ENCODE data around the gene RIN3. TPM values are rescaled to one million over a fixed set of nuclear protein-coding genes. Genes with fewer than 3 reads are reported as not detected.

RIN3 gene
- total and polyA plus RNA-seq, 7 donors = 6.0 to 31.8 (median 15.3) TPM

DNA sequence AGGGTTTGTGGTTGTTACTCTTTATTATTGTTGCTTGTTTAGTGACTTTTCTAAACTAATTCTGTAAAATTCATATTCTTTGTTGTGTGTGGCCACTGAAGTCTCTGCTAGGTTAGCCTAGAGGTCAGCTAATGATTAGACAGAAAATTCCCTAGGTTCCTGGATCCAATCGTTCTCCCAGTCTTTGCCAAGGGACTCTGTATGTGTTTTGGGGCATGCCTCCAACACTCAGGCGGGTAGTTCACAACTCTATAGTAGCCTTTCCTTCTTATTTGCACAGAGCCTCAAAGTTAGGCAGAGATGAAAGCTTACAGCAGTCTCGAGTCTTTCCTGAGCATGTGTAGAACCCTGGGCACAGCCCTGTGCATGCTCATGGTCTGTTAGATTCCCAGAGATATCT is 32.7 kb upstream of the RIN3 start:
- no peak for TF ChIP-seq POLR2A (IDR thresholded peaks at IDR 0.05)
- no peak for TF ChIP-seq EP300 (IDR thresholded peaks at IDR 0.05)
- no peak for TF ChIP-seq POLR2AphosphoS5 (IDR thresholded peaks at IDR 0.05)
- TF ChIP-seq, protein P1, sequence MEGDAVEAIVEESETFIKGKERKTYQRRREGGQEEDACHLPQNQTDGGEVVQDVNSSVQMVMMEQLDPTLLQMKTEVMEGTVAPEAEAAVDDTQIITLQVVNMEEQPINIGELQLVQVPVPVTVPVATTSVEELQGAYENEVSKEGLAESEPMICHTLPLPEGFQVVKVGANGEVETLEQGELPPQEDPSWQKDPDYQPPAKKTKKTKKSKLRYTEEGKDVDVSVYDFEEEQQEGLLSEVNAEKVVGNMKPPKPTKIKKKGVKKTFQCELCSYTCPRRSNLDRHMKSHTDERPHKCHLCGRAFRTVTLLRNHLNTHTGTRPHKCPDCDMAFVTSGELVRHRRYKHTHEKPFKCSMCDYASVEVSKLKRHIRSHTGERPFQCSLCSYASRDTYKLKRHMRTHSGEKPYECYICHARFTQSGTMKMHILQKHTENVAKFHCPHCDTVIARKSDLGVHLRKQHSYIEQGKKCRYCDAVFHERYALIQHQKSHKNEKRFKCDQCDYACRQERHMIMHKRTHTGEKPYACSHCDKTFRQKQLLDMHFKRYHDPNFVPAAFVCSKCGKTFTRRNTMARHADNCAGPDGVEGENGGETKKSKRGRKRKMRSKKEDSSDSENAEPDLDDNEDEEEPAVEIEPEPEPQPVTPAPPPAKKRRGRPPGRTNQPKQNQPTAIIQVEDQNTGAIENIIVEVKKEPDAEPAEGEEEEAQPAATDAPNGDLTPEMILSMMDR (IDR thresholded peaks at IDR 0.05) = no peak
- H3K27me3 ChIP-seq = no peaks in the 10 kb centered on the region
- intact Hi-C loops (cut with DNase I) = no loop called here
- no peaks in the 10 kb centered on the region for H3K36me3 ChIP-seq
- 74 to 81% methylated on average over 3 of the region's 3 CpGs for WGBS, 2 donors
- no peak overlapping the region for H3K27ac ChIP-seq
- H3K4me1 ChIP-seq = peaks cover 0 to 11% (median 4%) of the 10 kb centered on the region in 4 donors
- H3K4me3 ChIP-seq = no peak overlapping the region
- DNase-seq = no peak
- no peaks in the 10 kb centered on the region for H3K9me3 ChIP-seq

DNA sequence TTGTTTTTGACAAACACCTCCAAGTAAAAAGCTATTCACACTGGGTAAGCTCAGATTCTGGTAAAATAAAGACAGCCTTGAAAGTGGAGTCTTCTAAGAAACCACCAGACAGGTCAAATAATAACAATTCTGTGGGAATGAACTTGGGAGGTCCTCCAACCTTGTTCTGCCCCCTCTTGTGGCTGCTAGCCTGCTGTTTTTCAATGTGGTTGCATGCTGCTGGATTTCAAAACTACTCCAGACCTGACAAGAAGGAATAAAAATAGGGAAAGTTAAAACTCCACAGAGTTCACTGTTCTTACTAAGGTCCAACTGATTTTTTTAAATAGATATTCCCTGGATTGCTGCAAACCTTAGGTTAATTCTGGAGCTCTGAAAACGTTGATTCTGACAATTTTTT is 32.2 kb upstream of the RIN3 start:
- intact Hi-C loops (cut with DNase I) = no loop called here
- no peaks in the 10 kb centered on the region for H3K36me3 ChIP-seq
- H3K4me3 ChIP-seq = no peak overlapping the region
- H3K9me3 ChIP-seq = no peaks in the 10 kb centered on the region
- 62 to 66% methylated on average over 1 of the region's 1 CpG for WGBS, 2 donors
- H3K27me3 ChIP-seq = no peaks in the 10 kb centered on the region
- TF ChIP-seq EP300 (IDR thresholded peaks at IDR 0.05) (no peak), POLR2A (IDR thresholded peaks at IDR 0.05) (no peak), POLR2AphosphoS5 (IDR thresholded peaks at IDR 0.05) (no peak)
- TF ChIP-seq, protein P1 (IDR thresholded peaks at IDR 0.05) = no peak
- no peak for DNase-seq
- H3K4me1 ChIP-seq = peaks cover 0 to 14% (median 4%) of the 10 kb centered on the region in 4 donors
- H3K27ac ChIP-seq = no peak overlapping the region

DNA sequence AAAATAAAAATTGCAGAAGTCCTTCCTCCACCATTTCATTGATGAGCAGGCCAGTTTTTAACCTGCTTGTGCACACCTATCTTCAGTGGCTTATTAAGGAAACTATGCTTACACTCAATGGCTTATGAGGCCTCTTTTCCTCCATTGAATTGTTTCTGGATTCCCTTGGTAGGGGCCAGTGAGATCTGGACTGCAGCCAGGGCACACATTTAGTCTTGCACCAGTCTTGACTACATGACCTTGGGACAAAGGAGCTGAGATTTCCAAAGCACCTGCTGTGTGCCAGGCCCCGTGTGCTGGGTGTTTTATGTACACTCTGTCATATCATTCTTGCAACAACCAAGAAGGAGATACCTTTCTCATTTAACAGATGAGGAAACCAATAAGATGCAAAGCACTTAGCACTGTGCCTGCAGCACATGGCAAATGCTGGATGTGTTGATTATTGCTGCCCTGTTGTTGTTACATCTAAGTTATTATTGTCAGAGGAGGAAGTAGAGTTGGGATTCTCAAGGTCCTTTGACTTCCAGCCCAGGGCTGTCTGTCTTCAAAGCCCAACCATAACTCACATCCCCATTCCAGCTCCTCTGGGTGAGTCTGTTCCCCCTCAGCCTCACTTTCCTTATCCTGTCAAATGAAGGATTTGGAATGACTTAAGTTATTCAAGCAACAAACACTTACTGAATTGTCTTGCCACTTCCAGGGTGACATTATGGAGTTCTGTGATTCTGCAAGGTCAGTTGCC is 31.6 kb upstream of the RIN3 start:
- no peaks in the 10 kb centered on the region for H3K9me3 ChIP-seq
- TF ChIP-seq POLR2AphosphoS5 (IDR thresholded peaks at IDR 0.05) (no peak), EP300 (IDR thresholded peaks at IDR 0.05) (no peak)
- TF ChIP-seq, protein P1 (IDR thresholded peaks at IDR 0.05) = no peak
- 32 to 61% methylated on average over 1 of the region's 1 CpG for WGBS, 2 donors
- peaks cover 0 to 20% (median 7%) of the 10 kb centered on the region in 4 donors for H3K4me1 ChIP-seq
- intact Hi-C loops (cut with DNase I) = no loop called here
- no peak overlapping the region for H3K4me3 ChIP-seq
- H3K27ac ChIP-seq = no peak overlapping the region
- DNase-seq = no peak
- H3K27me3 ChIP-seq = no peaks in the 10 kb centered on the region
- no peaks in the 10 kb centered on the region for H3K36me3 ChIP-seq

DNA sequence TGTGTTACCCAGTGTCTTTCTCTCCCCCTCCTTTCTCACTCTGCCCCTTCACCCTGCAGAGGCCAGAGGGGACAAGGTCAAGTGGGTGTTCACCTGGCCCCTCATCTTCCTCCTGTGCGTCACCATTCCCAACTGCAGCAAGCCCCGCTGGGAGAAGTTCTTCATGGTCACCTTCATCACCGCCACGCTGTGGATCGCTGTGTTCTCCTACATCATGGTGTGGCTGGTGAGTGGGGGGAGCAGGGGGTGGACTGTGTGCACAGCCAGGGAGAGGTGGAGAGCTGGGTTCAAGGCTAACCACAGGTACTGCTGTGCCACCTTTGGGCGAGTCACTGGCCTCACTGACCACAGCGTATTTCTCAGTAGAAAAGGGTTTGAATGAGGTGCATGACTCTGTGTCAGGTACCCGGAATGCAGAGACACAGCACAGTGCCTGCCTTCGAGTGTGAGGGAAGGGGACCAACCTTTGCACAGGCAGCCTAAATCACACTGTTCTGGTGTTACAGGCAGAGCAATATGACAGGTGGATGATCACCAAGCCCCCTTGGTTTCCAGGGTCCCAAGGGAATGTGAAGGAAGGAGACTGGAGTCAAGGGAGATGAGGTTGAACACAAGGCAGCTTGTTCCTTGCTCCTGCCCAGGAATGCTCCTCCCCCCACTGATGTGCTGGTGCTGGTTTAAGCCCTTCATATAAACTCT is 30.8 kb upstream of the RIN3 start:
- Histone ChIP-seq H3K36me3 (no peaks in the 10 kb centered on the region), H3K27ac (no peak overlapping the region), H3K4me1 (peaks cover 0 to 22% (median 10%) of the 10 kb centered on the region in 4 donors), H3K9me3 (no peaks in the 10 kb centered on the region), H3K27me3 (no peaks in the 10 kb centered on the region), H3K4me3 (no peak overlapping the region)
- DNase-seq = no peak
- intact Hi-C loops (cut with DNase I) = no loop called here
- TF ChIP-seq, protein P1 (IDR thresholded peaks at IDR 0.05) = no peak
- TF ChIP-seq EP300 (IDR thresholded peaks at IDR 0.05) = no peak
- TF ChIP-seq POLR2A (IDR thresholded peaks at IDR 0.05) = no peak
- TF ChIP-seq POLR2AphosphoS5 (IDR thresholded peaks at IDR 0.05) = no peak
- WGBS, 2 donors = 94 to 96% methylated on average over 9 of the region's 9 CpGs
